K562 (cell line): ENCODE results near the gene PANK2. TPM values are rescaled to one million over a fixed set of nuclear protein-coding genes. Genes with fewer than 3 reads are reported as not detected.

Source experiments
- ATAC-seq: fragments of 200-7000 bp; cut with Tn5 transposase; 3 replicates; pipeline ENCODE4 v1.9.1; 2020; ENCODE audit warnings: moderate library complexity
- BruUV-seq: library from RNA; stranded (reverse); fragments of 400-500 nt; replicated peaks from 2 replicates; lab custom pipeline; 2021; lab: Mats Ljungman, UMichigan
- CTCF ChIA-PET: fragments of 300-600 bp; formaldehyde crosslinking; extraction: SDS; loops from one replicate; lab custom pipeline; 2021; ENCODE audit warnings: low intra/inter-chr PET ratio; lab: Yijun Ruan, JAX
- POLR2A ChIA-PET: fragments of 300-600, 350-650 bp; sonication (Branson Sonifier 250); formaldehyde crosslinking; extraction: SDS; loops from one replicate; lab custom pipeline; 2021; ENCODE audit warnings: antibody characterized with exemption, inconsistent platforms; lab: Yijun Ruan, JAX
- DNase-seq, 4 experiments: peaks; one replicate each; pipeline versions ENCODE4 v3.0.0 to v3.0.0-alpha.2; 2011 to 2018; ENCODE audit warnings: low spot score in 3 of 4, mixed read lengths in 3 of 4; ENCODE audit errors: extremely low read depth in 1 of 4
- FAIRE-seq: peaks from 2 replicates; lab custom pipeline; 2011; peaks lifted over from hg19 to GRCh38; lab: Jason Lieb, UNC
- H2AFZ ChIP-seq: 2 replicates; pipeline ENCODE4 v1.6.0; 2011; ENCODE audit warnings: low read depth, low read length, control low read depth, inconsistent platforms
- H3K27ac ChIP-seq: fragments of 200-600 bp; 3 replicates; pipeline ENCODE4 v1.8.0; 2011; ENCODE audit warnings: low read depth, mild to moderate bottlenecking, control low read depth, inconsistent platforms, low read length, moderate library complexity, mixed read lengths; ENCODE audit errors: extremely low read depth
- H3K27me3 ChIP-seq, 2 experiments: fragments of 300-600 bp in 1 of 2; 2 replicates in 1 of 2; 3 replicates in 1 of 2; pipeline versions ENCODE4 v1.6.0 to v1.8.0; 2011; ENCODE audit warnings: inconsistent platforms in 2 of 2, low read length in 2 of 2, mild to moderate bottlenecking in 1 of 2, mixed read lengths in 1 of 2, moderate library complexity in 1 of 2; ENCODE audit not compliant: control insufficient read depth in 2 of 2, insufficient read depth in 2 of 2
- H3K36me3 ChIP-seq: fragments of 300-600 bp; 3 replicates; pipeline ENCODE4 v1.8.0; 2011; ENCODE audit warnings: mild to moderate bottlenecking, low read length, inconsistent platforms; ENCODE audit not compliant: control insufficient read depth, insufficient read depth
- H3K4me1 ChIP-seq, 2 experiments: fragments of 200-600 bp in 1 of 2; replicated peaks in 1 of 2; 2 replicates in 1 of 2; 3 replicates in 1 of 2; pipeline versions ENCODE4 v1.5.1 to v1.8.0; 2011; ENCODE audit warnings: inconsistent platforms in 2 of 2, low read length in 2 of 2, mild to moderate bottlenecking in 1 of 2, mixed read lengths in 1 of 2, moderate library complexity in 1 of 2; ENCODE audit not compliant: control insufficient read depth in 2 of 2, insufficient read depth in 2 of 2
- H3K4me2 ChIP-seq: 2 replicates; pipeline ENCODE4 v1.6.1; 2011; ENCODE audit warnings: low read length, control low read depth, inconsistent platforms, mixed read lengths; ENCODE audit not compliant: insufficient read depth
- H3K4me3 ChIP-seq: fragments of 200-600 bp; sonication (generic), shearing (Covaris generic); 2 replicates; pipeline ENCODE4 v1.5.1; 2016; ENCODE audit warnings: control low read depth, inconsistent platforms
- H3K79me2 ChIP-seq: fragments of 200-600 bp; 3 replicates; pipeline ENCODE4 v1.8.0; 2011; ENCODE audit warnings: low read length, inconsistent platforms; ENCODE audit not compliant: control insufficient read depth, insufficient read depth
- H3K9ac ChIP-seq, 2 experiments: 2 replicates each; pipeline versions ENCODE4 v1.6.0 to v1.6.1; 2011; ENCODE audit warnings: low read depth in 2 of 2, low read length in 2 of 2, control low read depth in 1 of 2, inconsistent platforms in 1 of 2, mild to moderate bottlenecking in 1 of 2, mixed read lengths in 1 of 2; ENCODE audit not compliant: insufficient read depth in 1 of 2
- H3K9me1 ChIP-seq: one replicate; pipeline ENCODE4 v1.6.0; 2011; ENCODE audit warnings: inconsistent platforms, mild to moderate bottlenecking, low read length, moderate library complexity; ENCODE audit not compliant: control insufficient read depth, insufficient read depth
- H3K9me3 ChIP-seq: replicated peaks from 2 replicates; pipeline ENCODE4 v1.5.1; 2011; ENCODE audit warnings: low read depth, low read length, inconsistent platforms; ENCODE audit not compliant: control insufficient read depth, insufficient read depth
- H4K20me1 ChIP-seq: replicated peaks from 2 replicates; pipeline ENCODE4 v1.6.1; 2011; ENCODE audit warnings: low read length, inconsistent platforms, mixed read lengths; ENCODE audit not compliant: control insufficient read depth, insufficient read depth
- COPS2 ChIP-seq: fragments of 450-650 bp; conservative IDR thresholded peaks from 2 replicates; pipeline ENCODE4 v1.6.1; 2016; ENCODE audit warnings: mild to moderate bottlenecking, moderate library complexity
- ELF2 ChIP-seq: fragments of 250-450 bp; sonication (Bioruptor Pico); IDR thresholded peaks from 2 replicates; pipeline ENCODE4 v1.5.0; 2021; ENCODE audit warnings: mild to moderate bottlenecking
- HDGF ChIP-seq: fragments of 450-650 bp; IDR thresholded peaks from 2 replicates; pipeline ENCODE4 v1.6.1; 2016
- NCOA6 ChIP-seq: fragments of 450-650 bp; IDR thresholded peaks from 2 replicates; pipeline ENCODE4 v1.6.1; 2017; ENCODE audit warnings: mild to moderate bottlenecking
- NCOR1 ChIP-seq: fragments of 450-650 bp; IDR thresholded peaks from 2 replicates; pipeline ENCODE4 v1.6.1; 2016; ENCODE audit warnings: mild to moderate bottlenecking, moderate library complexity
- PPARD ChIP-seq: fragments of 250-450 bp; sonication (Bioruptor Pico); IDR thresholded peaks from 2 replicates; pipeline ENCODE4 v1.8.0; 2022; ENCODE audit warnings: inconsistent platforms, mild to moderate bottlenecking, moderate library complexity
- ZC3H8 ChIP-seq: fragments of 450-650 bp; IDR thresholded peaks from 2 replicates; pipeline ENCODE4 v1.6.1; 2017
- ZNF589 ChIP-seq: fragments of 200-800 bp; sonication (Bioruptor generic); IDR thresholded peaks from 2 replicates; pipeline ENCODE4 v1.6.1; 2016; ENCODE audit warnings: low read depth, missing genetic modification characterization, missing compliant biosample characterization
- in situ Hi-C: fragments of 300-500 bp; cut with MboI; formaldehyde crosslinking; loops from 4 replicates; pipeline ENCODE4 v1.15.0; 2018; ENCODE audit warnings: inconsistent platforms, mixed read lengths
- intact Hi-C: fragments of 100-400 bp; cut with micrococcal nuclease; formaldehyde crosslinking; loops from 2 replicates; pipeline ENCODE4 v1.14.2; 2022
- polyA plus RNA-seq, 8 experiments: library from polyadenylated mRNA; depleted of rRNA in 4 of 8; stranded (reverse) in 5 of 8; unstranded in 3 of 8; fragments of >200 nt; fragmentation: Nextera tagmentation in 2 of 8; fragmentation: Illumina TruSeq in 1 of 8; extraction: Ambion mirVana in 2 of 8; extraction: Trizol in 1 of 8; gene quantifications; 2 replicates each; pipeline versions ENCODE4 v1.2.1 to v1.2.3, GENCODE V29; 2011 to 2014; ENCODE audit warnings: inconsistent platforms in 1 of 8, missing spikeins in 1 of 8
- total RNA-seq, 7 experiments: library from RNA; depleted of rRNA in 6 of 7; stranded (reverse); fragments of >200 nt in 6 of 7; fragmentation: Illumina TruSeq in 2 of 7; extraction: Trizol in 2 of 7; gene quantifications; 2 replicates each; pipeline versions ENCODE4 v1.2.1 to v1.2.3, GENCODE V29; 2011 to 2021; ENCODE audit warnings: low replicate concordance in 1 of 7
- TF ChIP-seq, protein P1 (sequence below), 2 experiments: fragments of 450-650 bp; formaldehyde crosslinking in 1 of 2; IDR thresholded peaks; 2 replicates each; pipeline versions ENCODE4 v1.4.0 to v1.6.1; 2014 to 2020; ENCODE audit warnings: mild to moderate bottlenecking in 2 of 2, borderline replicate concordance in 1 of 2, low read depth in 1 of 2
- TF ChIP-seq, protein P2 (sequence below): IDR thresholded peaks from 3 replicates; pipeline ENCODE4 v1.6.1; 2011; ENCODE audit warnings: borderline replicate concordance, mild to moderate bottlenecking; ENCODE audit not compliant: insufficient read length, insufficient read depth

PANK2 gene
- total and polyA plus RNA-seq, 9 of the 15 experiments (the other 6 are each of a cell fraction or from before 2014, with no cell fraction given): 14.9 to 43.5 (median 31.4) TPM

DNA sequence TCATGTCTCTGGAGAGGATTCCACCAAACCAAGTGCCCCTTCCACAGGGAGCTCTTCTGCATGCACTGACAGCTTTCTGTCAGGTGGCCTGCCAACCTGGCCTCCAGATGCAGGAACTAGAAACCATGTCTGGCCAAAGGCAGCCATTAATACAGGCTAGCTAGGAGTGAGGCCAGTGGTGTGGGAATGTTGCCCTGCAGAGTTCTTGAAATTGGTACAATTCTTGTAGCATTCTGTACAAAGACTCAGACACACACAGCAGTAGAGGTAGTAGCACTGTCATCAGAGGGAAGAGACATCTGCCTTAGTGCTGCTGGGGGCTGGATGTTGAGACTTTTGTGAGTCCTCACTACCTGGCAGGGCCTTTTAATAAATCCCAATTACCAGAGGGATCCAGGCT lies 77.4 kb downstream of the PANK2 start:
- H3K9me3 ChIP-seq: no peaks in the 10 kb centered on the region
- H3K27ac ChIP-seq: no peak overlapping the region
- POLR2A ChIA-PET: no interaction called here
- H3K36me3 ChIP-seq: peaks cover 57% of the 10 kb centered on the region; the same call in 2 of the 3 replicates
- no peaks in the 10 kb centered on the region for H3K9me1 ChIP-seq
- FAIRE-seq (no peak), DNase-seq (no peak), ATAC-seq (no peak)
- no peaks in the 10 kb centered on the region; a peak in 2 of 5 replicates for H3K4me1 ChIP-seq
- no peaks in the 10 kb centered on the region for H3K27me3 ChIP-seq
- BruUV-seq: no TSS peak
- no peak overlapping the region for H3K4me2 ChIP-seq
- H3K9ac ChIP-seq: no peak overlapping the region
- no peaks in the 10 kb centered on the region; the same call in none of the 2 replicates for H4K20me1 ChIP-seq
- H2AFZ ChIP-seq: no peak overlapping the region
- no peak for TF ChIP-seq ZNF589
- TF ChIP-seq, protein P1, sequence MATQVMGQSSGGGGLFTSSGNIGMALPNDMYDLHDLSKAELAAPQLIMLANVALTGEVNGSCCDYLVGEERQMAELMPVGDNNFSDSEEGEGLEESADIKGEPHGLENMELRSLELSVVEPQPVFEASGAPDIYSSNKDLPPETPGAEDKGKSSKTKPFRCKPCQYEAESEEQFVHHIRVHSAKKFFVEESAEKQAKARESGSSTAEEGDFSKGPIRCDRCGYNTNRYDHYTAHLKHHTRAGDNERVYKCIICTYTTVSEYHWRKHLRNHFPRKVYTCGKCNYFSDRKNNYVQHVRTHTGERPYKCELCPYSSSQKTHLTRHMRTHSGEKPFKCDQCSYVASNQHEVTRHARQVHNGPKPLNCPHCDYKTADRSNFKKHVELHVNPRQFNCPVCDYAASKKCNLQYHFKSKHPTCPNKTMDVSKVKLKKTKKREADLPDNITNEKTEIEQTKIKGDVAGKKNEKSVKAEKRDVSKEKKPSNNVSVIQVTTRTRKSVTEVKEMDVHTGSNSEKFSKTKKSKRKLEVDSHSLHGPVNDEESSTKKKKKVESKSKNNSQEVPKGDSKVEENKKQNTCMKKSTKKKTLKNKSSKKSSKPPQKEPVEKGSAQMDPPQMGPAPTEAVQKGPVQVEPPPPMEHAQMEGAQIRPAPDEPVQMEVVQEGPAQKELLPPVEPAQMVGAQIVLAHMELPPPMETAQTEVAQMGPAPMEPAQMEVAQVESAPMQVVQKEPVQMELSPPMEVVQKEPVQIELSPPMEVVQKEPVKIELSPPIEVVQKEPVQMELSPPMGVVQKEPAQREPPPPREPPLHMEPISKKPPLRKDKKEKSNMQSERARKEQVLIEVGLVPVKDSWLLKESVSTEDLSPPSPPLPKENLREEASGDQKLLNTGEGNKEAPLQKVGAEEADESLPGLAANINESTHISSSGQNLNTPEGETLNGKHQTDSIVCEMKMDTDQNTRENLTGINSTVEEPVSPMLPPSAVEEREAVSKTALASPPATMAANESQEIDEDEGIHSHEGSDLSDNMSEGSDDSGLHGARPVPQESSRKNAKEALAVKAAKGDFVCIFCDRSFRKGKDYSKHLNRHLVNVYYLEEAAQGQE (IDR thresholded peaks at IDR 0.05; ENCODE audit: borderline replicate concordance): no peak
- TF ChIP-seq, protein P1 (CRISPR knock-in tag; IDR thresholded peaks at IDR 0.05; ENCODE audit: low read depth): no peak
- TF ChIP-seq COPS2: no peak
- TF ChIP-seq ZC3H8: no peak
- TF ChIP-seq HDGF: no peak
- no peak for TF ChIP-seq PPARD (CRISPR knock-in tag)
- TF ChIP-seq NCOA6: no peak
- no peak for TF ChIP-seq NCOR1
- TF ChIP-seq, protein P2, sequence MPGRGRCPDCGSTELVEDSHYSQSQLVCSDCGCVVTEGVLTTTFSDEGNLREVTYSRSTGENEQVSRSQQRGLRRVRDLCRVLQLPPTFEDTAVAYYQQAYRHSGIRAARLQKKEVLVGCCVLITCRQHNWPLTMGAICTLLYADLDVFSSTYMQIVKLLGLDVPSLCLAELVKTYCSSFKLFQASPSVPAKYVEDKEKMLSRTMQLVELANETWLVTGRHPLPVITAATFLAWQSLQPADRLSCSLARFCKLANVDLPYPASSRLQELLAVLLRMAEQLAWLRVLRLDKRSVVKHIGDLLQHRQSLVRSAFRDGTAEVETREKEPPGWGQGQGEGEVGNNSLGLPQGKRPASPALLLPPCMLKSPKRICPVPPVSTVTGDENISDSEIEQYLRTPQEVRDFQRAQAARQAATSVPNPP: no peak
- no peak for TF ChIP-seq ELF2 (CRISPR knock-in tag)
- no peak overlapping the region for H3K4me3 ChIP-seq
- in situ Hi-C loops: no loop called here
- intact Hi-C loops: no loop called here
- CTCF ChIA-PET: no interaction called here
- peaks cover 81% of the 10 kb centered on the region for H3K79me2 ChIP-seq
